GM12864 (cell line): ENCODE results near the gene TRUB2.
"Not testable (repeated sequence)": the region's sequence is repeated elsewhere in the genome, so short reads cannot be mapped to it uniquely, and the experiment has no call there.

Experiments
- DNase-seq: peaks from one replicate; pipeline ENCODE4 v3.0.0-alpha.2; 2011; ENCODE audit warnings: low read depth
- H3K4me3 ChIP-seq: 2 replicates; pipeline ENCODE4 v1.5.1; 2011; ENCODE audit warnings: mild to moderate bottlenecking, low read depth, low read length, control low read depth
- CTCF ChIP-seq: IDR thresholded peaks from 2 replicates; pipeline ENCODE4 v1.5.1; 2011; ENCODE audit warnings: low read depth, mild to moderate bottlenecking, moderate library complexity, low read length, control low read depth, inconsistent platforms; ENCODE audit errors: missing control alignments

The TRUB2 gene

DNA sequence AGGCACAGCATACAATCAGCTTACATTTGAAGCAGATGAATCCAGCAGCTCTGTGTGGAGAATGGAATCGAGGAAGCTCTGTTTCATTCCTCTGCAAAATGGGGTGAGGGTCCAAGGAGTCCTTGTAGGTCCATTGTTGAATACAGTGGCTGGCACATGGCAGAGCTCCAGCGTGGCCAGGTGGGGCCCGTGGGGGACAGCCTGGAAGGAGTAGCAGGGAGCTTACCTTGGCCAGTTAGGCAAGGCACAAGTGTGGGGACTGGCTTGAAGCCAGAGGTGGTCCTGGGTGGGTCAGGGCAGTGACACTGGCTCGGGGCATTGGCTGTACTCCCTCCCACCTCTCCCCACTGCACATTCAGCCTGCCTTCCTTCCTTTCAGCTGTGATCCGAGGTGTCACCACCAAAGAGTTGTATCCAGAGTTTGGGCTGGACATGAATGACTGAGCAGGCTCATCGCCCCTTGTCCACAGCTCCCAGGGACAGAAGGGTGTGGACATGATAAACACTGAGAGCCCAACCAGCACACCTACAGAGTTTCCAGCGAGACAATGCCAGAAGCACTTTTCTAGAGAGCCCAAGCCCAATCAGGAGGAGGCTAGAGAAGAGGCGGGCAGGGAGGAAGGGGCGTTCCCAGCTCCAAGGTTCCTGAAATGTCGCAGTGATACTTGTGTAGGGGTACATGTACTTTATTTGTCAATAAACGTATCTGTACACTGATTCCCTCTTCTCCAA lies 33.8 kb downstream of the TRUB2 start:
- no peak for DNase-seq
- no peak for TF ChIP-seq CTCF
- no peak overlapping the region for H3K4me3 ChIP-seq

DNA sequence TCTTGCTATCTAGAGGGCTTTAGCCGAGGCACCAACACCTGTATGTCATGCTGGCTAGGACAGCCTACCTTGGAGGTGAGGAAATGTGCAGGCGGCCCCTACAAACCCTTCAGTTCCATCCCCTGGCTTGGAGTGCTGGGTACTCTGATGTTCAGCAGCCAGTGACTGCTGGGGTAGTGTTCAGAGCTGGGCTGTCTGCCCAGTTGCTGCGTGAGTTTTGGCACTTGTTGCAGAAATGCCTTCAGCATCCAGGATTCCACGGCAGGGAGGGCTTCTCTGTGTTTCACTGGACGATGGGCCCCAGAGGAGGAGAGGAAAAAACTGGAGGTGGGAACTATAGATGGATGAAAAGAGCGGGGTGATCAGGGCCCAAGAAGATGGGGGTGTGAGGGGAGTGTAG lies 35.8 kb downstream of the TRUB2 start:
- TF ChIP-seq CTCF: no peak
- DNase-seq: no peak
- no peak overlapping the region for H3K4me3 ChIP-seq

DNA sequence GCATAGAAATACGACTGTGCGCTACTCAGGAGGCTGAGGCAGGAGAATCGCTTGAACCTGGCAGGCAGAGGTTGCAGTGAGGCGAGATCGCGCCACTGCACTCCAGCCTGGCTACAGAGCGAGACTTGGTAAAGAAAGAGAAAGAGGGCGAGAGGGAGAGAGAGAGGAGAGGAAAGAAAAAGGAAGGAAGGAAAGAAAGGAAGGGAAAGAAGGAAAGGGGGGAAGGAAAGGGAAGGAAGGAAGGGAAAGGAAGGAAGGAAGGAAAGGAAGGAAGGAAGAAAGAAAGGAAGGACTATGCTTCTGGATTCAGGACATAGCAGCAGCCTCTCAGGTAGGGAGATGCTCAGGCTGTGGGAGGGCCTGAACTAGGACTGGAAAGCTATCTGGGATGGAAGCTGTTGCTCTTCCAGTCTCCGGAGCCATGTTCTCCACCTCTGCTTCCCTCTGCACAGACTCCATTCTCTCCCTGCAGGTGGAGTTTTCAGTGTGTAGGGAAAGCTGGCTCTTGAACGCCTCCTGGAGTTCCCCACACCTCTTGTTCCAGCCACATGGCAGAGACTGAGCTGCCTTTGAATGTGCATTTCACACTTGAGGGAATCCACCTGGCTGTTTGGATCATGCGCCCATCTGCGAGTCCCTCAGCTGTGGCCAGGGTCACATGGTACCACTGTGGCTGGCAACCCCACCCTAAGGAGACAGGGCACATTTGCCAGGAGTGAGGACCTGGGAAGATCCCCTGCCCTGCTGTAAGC lies 37.0 kb downstream of the TRUB2 start:
- H3K4me3 ChIP-seq: no peak overlapping the region
- no peak for TF ChIP-seq CTCF
- no peak for DNase-seq

DNA sequence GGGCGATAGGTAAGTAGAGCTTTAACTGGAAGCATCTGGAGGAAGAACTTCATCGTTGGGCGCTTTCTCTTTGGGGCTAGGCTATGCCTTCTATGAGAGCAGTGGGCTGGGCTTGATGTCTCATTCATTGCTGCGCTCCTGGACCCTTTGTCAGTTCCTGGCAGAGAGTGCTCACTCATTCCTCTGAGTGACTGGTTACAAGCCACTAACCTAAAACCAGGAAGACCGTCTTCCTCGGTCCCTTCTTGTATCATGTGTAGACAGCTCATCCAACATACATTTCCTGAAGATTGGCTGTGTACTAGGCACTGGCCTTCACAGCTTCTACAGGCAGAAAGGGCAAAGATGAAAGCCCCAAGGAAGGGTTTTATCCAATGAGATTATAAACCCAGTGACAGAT lies 39.7 kb downstream of the TRUB2 start:
- no peak overlapping the region for H3K4me3 ChIP-seq
- TF ChIP-seq CTCF: no peak
- no peak for DNase-seq

DNA sequence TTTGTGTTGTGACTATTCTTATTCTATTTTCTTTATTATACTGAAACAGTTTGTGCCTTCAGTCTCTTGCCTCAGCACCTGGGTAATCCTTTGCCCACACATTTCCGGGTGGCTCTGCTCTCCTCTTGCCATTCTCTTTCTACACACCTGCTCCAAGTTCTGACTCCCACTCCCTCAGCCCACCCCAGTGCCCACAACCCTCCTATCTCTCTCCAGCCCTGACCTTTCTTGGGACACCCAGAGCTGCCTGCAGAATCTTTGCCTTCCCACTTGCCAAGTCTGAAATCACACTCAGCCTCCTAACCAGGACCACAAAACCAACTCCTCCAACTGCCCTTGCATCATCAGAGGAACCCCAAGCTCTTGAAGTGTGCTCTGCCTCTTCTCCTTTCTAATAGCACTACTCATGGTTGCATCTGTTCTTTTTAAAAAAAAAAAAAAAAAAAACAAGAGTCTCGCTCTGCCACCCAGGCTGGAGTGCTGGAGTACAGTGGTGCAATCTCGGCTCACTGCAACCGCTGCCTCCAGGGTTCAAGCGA lies 42.1 kb downstream of the TRUB2 start:
- no peak for TF ChIP-seq CTCF
- no peak overlapping the region for H3K4me3 ChIP-seq
- DNase-seq: no peak

- not testable (repeated sequence) for H3K4me3 ChIP-seq, DNase-seq
Observed at GRCh38 chr9:128279088-128280073, 42.9 kb downstream of the TRUB2 start.
